Astrocyte (in vitro differentiated cells and primary cell): ENCODE results near the gene ZDHHC11B.
"Not testable (repeated sequence)": the region's sequence is repeated elsewhere in the genome, so short reads cannot be mapped to it uniquely, and the experiment has no call there.

ENCODE experiments used
- EZH2 ChIP-seq: IDR thresholded peaks from 2 replicates; pipeline ENCODE4 v1.6.1; 2012; ENCODE audit warnings: mild to moderate bottlenecking, low read length, inconsistent platforms; ENCODE audit not compliant: insufficient read depth
- TF ChIP-seq, protein P1 (sequence below): IDR thresholded peaks from 2 replicates; pipeline ENCODE4 v1.5.1; 2011; ENCODE audit warnings: low read depth, mild to moderate bottlenecking, inconsistent platforms, low read length, moderate library complexity; ENCODE audit not compliant: insufficient read depth

DNA sequence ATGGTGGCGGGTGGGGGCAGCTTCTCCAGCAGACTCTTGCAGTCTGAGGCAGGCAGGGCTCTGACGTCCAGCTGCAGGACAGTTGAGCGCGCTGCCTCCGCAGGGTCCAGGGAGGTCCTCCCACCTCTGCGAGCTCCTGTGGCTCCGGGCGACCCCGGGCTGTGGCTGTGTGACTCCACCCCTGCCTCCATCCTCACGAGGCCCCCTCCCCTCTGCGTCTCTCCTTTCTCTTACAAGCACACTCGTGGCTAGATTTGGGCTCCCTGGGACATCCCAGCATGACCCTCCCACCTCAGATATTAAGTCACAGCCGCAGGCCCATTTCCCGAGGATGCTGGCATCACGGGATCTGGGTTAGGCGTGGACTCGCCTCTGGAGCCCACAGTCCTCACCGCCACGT lies 34.3 kb downstream of the ZDHHC11B start:
- TF ChIP-seq, protein P1, sequence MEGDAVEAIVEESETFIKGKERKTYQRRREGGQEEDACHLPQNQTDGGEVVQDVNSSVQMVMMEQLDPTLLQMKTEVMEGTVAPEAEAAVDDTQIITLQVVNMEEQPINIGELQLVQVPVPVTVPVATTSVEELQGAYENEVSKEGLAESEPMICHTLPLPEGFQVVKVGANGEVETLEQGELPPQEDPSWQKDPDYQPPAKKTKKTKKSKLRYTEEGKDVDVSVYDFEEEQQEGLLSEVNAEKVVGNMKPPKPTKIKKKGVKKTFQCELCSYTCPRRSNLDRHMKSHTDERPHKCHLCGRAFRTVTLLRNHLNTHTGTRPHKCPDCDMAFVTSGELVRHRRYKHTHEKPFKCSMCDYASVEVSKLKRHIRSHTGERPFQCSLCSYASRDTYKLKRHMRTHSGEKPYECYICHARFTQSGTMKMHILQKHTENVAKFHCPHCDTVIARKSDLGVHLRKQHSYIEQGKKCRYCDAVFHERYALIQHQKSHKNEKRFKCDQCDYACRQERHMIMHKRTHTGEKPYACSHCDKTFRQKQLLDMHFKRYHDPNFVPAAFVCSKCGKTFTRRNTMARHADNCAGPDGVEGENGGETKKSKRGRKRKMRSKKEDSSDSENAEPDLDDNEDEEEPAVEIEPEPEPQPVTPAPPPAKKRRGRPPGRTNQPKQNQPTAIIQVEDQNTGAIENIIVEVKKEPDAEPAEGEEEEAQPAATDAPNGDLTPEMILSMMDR: not testable (repeated sequence)
- not testable (repeated sequence) for TF ChIP-seq EZH2
